ENCODE measurements around the gene GNG12. TPM values are rescaled to one million over a fixed set of nuclear protein-coding genes. Genes with fewer than 3 reads are reported as not detected.

Gene GNG12
- total and polyA plus RNA-seq, 9 of the 15 experiments (the other 6 are each of a cell fraction or from before 2014, with no cell fraction given) = 2.6 to 6.0 (median 4.1) TPM

- POLR2A ChIA-PET = interaction anchor here (1.0 kb wide), 1 partner anchor 182 kb away, joined by 3 read pairs; no protein-coding TSS in a partner anchor
- in situ Hi-C loops (cut with MboI) (no loop called here), intact Hi-C loops (cut with micrococcal nuclease) (no loop called here)
- DNase-seq (ENCODE audit: extremely low read depth in 1 of 4, low spot score in 3 of 4) (no peak), FAIRE-seq (no peak), ATAC-seq (no peak)
- Histone ChIP-seq H3K9ac (ENCODE audit: insufficient read depth in 1 of 2, low read depth in 2 of 2, low read length in 2 of 2) (no peak overlapping the region), H4K20me1 (replicated peaks; ENCODE audit: control insufficient read depth, insufficient read depth, low read length) (no peaks in the 10 kb centered on the region), H3K4me1 (replicated peaks in 1 of 2; ENCODE audit: control insufficient read depth in 2 of 2, insufficient read depth in 2 of 2, low read length in 2 of 2) (no peaks in the 10 kb centered on the region; a peak in 1 of 5 replicates), H3K27ac (ENCODE audit: extremely low read depth, low read depth, low read length) (no peak overlapping the region), H3K27me3 (ENCODE audit: control insufficient read depth in 2 of 2, insufficient read depth in 2 of 2, low read length in 2 of 2) (no peaks in the 10 kb centered on the region; a peak in 1 of 5 replicates), H3K36me3 (ENCODE audit: control insufficient read depth, insufficient read depth, low read length) (no peaks in the 10 kb centered on the region), H3K4me3 (no peak overlapping the region), H3K9me3 (replicated peaks; ENCODE audit: control insufficient read depth, insufficient read depth, low read depth, low read length) (no peaks in the 10 kb centered on the region), H3K9me1 (ENCODE audit: control insufficient read depth, insufficient read depth, low read length) (no peaks in the 10 kb centered on the region), H2AFZ (ENCODE audit: low read depth, low read length) (no peak overlapping the region), H3K79me2 (ENCODE audit: control insufficient read depth, insufficient read depth, low read length) (no peaks in the 10 kb centered on the region), H3K4me2 (ENCODE audit: insufficient read depth, low read length) (no peak overlapping the region)
- TF ChIP-seq NFE2 (IDR thresholded peaks at IDR 0.05; ENCODE audit: low read depth) = no peak
- no peak for TF ChIP-seq ZNF778 (CRISPR knock-in tag; IDR thresholded peaks at IDR 0.05)
- TF ChIP-seq MYC (IDR thresholded peaks at IDR 0.05; ENCODE audit: low read depth, low read length) = no peak
- TF ChIP-seq MYC (CRISPR knock-in tag; IDR thresholded peaks at IDR 0.05; ENCODE audit: borderline replicate concordance, low read depth) = no peak
- no peak for TF ChIP-seq RBM25 (IDR thresholded peaks at IDR 0.05; ENCODE audit: low read depth, low read length, severe bottlenecking)
- no peak for TF ChIP-seq KLF13 (tag; IDR thresholded peaks at IDR 0.05; ENCODE audit: borderline replicate concordance, low read depth)
- no peak for TF ChIP-seq FOS (IDR thresholded peaks at IDR 0.05; ENCODE audit: extremely low read depth, insufficient read length)
- no peak for TF ChIP-seq PATZ1 (CRISPR knock-in tag; IDR thresholded peaks at IDR 0.05; ENCODE audit: borderline replicate concordance)
- TF ChIP-seq ID3 (CRISPR knock-in tag; IDR thresholded peaks at IDR 0.05) = no peak
- TF ChIP-seq ID3 (tag; IDR thresholded peaks at IDR 0.05) = no peak
- no peak for TF ChIP-seq USF2 (CRISPR knock-in tag; IDR thresholded peaks at IDR 0.05)
- TF ChIP-seq TCFL5 (CRISPR knock-in tag; conservative IDR thresholded peaks at IDR 0.05) = no peak
- WGBS (ENCODE audit: insufficient coverage, low coverage, missing lambda C conversion rate) = 21% methylated on average over 1 of the region's 1 CpG
- CTCF ChIA-PET (ENCODE audit: low intra/inter-chr PET ratio) = no interaction called here
- no TSS peak for BruUV-seq (replicated peaks)
These were observed 29.4 kb upstream of the GNG12 start for GRCh38 chr1:67862685-67863084.

Measured in K562 (cell line).